Measurements from ENCODE around the gene CDK18. TPM values are rescaled to one million over a fixed set of nuclear protein-coding genes. Genes with fewer than 3 reads are reported as not detected.

CDK18 gene
- total and polyA plus RNA-seq, 2 of the 8 experiments (the other 6 are each of a cell fraction or from before 2014, with no cell fraction given), result 31.2 to 44.0 TPM

GRCh38 chr1:205477121-205477758 is 27.2 kb upstream of the CDK18 start:
- Histone ChIP-seq H3K14ac (ENCODE audit: insufficient read length) (no peak overlapping the region), H2AFZ (ENCODE audit: low read length) (no peak overlapping the region), H4K5ac (ENCODE audit: insufficient read length, low read depth, low read length) (no peak overlapping the region), H3K4ac (replicated peaks; ENCODE audit: insufficient read length, low read depth, low read length) (peak overlapping the region; percentile 13), H2BK12ac (ENCODE audit: low read depth, low read length) (peak overlapping the region; percentile 94; the same call in 1 of the 2 replicates), H2BK20ac (ENCODE audit: low read length) (no peak overlapping the region), H4K8ac (ENCODE audit: extremely low read depth, insufficient read depth, low read length) (no peak overlapping the region; the same call in 1 of the 2 replicates), H2BK120ac (replicated peaks; ENCODE audit: low read depth, low read length) (no peak overlapping the region), H4K91ac (replicated peaks; ENCODE audit: insufficient read length, low read length) (peak overlapping the region; percentile 11), H2BK15ac (ENCODE audit: low read length) (peak overlapping the region; percentile 99), H3K23ac (ENCODE audit: insufficient read length) (no peak overlapping the region), H3K9ac (replicated peaks in 1 of 4; ENCODE audit: extremely low read depth in 1 of 4, low read depth in 3 of 4, low read length in 3 of 4) (no peak overlapping the region), H3K4me1 (replicated peaks in 1 of 4; ENCODE audit: control insufficient read depth in 3 of 4, insufficient read depth in 4 of 4, low read length in 3 of 4) (peaks cover 0 to 29% (median 20%) of the 10 kb centered on the region in 4 experiments; a peak in 6 of 7 replicates), H3K27ac (ENCODE audit: low read depth, low read length) (no peak overlapping the region), H3K79me2 (ENCODE audit: control insufficient read depth in 1 of 2, insufficient read depth in 2 of 2, low read length in 2 of 2) (no peaks in the 10 kb centered on the region), H3K36me3 (ENCODE audit: control insufficient read depth in 2 of 4, insufficient read depth in 4 of 4, low read length in 3 of 4) (no peaks in the 10 kb centered on the region), H3K56ac (replicated peaks; ENCODE audit: insufficient read length, low read depth, low read length) (no peak overlapping the region), H2BK5ac (ENCODE audit: low read depth, low read length) (peak overlapping the region; percentile 81), H2AK5ac (ENCODE audit: low read depth, low read length) (no peak overlapping the region; the same call in 1 of the 2 replicates), H3K4me2 (ENCODE audit: insufficient read depth in 1 of 2, low read depth in 2 of 2, low read length in 2 of 2) (peak overlapping the region in 1 of 2 experiments; percentile 51; a peak in 2 of 4 replicates), H3K27me3 (replicated peaks in 1 of 4; ENCODE audit: control insufficient read depth in 3 of 4, extremely low read depth in 1 of 4, insufficient read depth in 3 of 4, low read length in 3 of 4) (peaks cover 0 to 2% (median 0%) of the 10 kb centered on the region in 4 experiments; a peak in 3 of 7 replicates), H3K4me3 (ENCODE audit: extremely low read depth in 1 of 4, insufficient read depth in 2 of 4, low read depth in 3 of 4, low read length in 4 of 4) (no peak overlapping the region), H3K9me3 (ENCODE audit: insufficient read depth in 2 of 2, low read depth in 1 of 2, low read length in 1 of 2) (0 out of 4 replicates have a peak, but pooled peaks cover 0 to 5% of the 10 kb centered on the region in 2 experiments), H4K20me1 (replicated peaks in 1 of 2; ENCODE audit: control insufficient read depth in 1 of 2, insufficient read depth in 2 of 2, low read length in 2 of 2) (peaks cover 0 to 3% of the 10 kb centered on the region in 2 experiments), H3K18ac (ENCODE audit: extremely low read depth, low read length) (peak overlapping the region; percentile 88), H3K23me2 (ENCODE audit: low read depth, low read length) (peaks cover 4% of the 10 kb centered on the region), H3K79me1 (ENCODE audit: low read depth, low read length) (no peaks in the 10 kb centered on the region)
- 73% methylated on average over 6 of the region's 6 CpGs; no CpG with 5 or more reads in 1 of the 2 experiments for WGBS, 2 experiments (ENCODE audit: extremely low coverage in 1 of 2, insufficient coverage in 1 of 2, insufficient read length in 1 of 2, insufficient replicate concordance in 2 of 2, low coverage in 1 of 2, low lambda C conversion rate in 2 of 2, missing lambda C conversion rate in 1 of 2)
- ChIA-PET POLR2A (ENCODE audit: partially characterized antibody) (interaction anchor here (0.7 to 2.2 kb wide), 4 partner anchors 8 to 27 kb away, joined by 3 to 5 read pairs (median 4); no protein-coding TSS in a partner anchor), CTCF (ENCODE audit: partially characterized antibody) (interaction anchor here (0.9 to 31.2 kb wide), 10 partner anchors 10 to 206 kb away, joined by 3 to 767 read pairs (median 11); partner anchors contain the start of gene BLACAT1)
- TF ChIP-seq BACH1 (IDR thresholded peaks at IDR 0.05; ENCODE audit: low read length) (no peak), TAF1 (IDR thresholded peaks at IDR 0.05; ENCODE audit: low read depth, low read length) (no peak), SIN3A (conservative IDR thresholded peaks at IDR 0.05 in 1 of 2, IDR thresholded peaks at IDR 0.05 in 1 of 2; ENCODE audit: low read depth in 1 of 2, low read length in 2 of 2) (0 out of 4 replicates have a peak, but pooled peaks of 1 of the 2 experiments have one; percentile 19), RAD21 (IDR thresholded peaks at IDR 0.05 in 1 of 2, conservative IDR thresholded peaks at IDR 0.05 in 1 of 2; ENCODE audit: low read depth in 2 of 2, low read length in 2 of 2) (peak; percentile 9 to 29; a peak in 3 of 4 replicates), ASH2L (IDR thresholded peaks at IDR 0.05; ENCODE audit: low read length) (peak; percentile 40)
- TF ChIP-seq, protein P1, sequence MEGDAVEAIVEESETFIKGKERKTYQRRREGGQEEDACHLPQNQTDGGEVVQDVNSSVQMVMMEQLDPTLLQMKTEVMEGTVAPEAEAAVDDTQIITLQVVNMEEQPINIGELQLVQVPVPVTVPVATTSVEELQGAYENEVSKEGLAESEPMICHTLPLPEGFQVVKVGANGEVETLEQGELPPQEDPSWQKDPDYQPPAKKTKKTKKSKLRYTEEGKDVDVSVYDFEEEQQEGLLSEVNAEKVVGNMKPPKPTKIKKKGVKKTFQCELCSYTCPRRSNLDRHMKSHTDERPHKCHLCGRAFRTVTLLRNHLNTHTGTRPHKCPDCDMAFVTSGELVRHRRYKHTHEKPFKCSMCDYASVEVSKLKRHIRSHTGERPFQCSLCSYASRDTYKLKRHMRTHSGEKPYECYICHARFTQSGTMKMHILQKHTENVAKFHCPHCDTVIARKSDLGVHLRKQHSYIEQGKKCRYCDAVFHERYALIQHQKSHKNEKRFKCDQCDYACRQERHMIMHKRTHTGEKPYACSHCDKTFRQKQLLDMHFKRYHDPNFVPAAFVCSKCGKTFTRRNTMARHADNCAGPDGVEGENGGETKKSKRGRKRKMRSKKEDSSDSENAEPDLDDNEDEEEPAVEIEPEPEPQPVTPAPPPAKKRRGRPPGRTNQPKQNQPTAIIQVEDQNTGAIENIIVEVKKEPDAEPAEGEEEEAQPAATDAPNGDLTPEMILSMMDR (IDR thresholded peaks at IDR 0.05; ENCODE audit: control extremely low read depth in 1 of 3, insufficient read depth in 1 of 3, low read depth in 1 of 3, low read length in 3 of 3), result peak; percentile 27 to 64 (median 34); a peak in 3 of 4 replicates
- DNase-seq (ENCODE audit: low read depth in 1 of 2, low spot score in 2 of 2) (peak in 1 of 2 experiments; percentile 69), FAIRE-seq (no peak)
